Caco-2 (cell line): Measurements from ENCODE around the gene TNFRSF8. TPM values are rescaled to one million over a fixed set of nuclear protein-coding genes. Genes with fewer than 3 reads are reported as not detected.

Experiments used
- BruUV-seq: library from RNA; stranded (reverse); fragments of 400-500 nt; replicated peaks from 2 replicates; lab custom pipeline; 2021; lab: Mats Ljungman, UMichigan
- CTCF ChIA-PET: fragments of 300-600 bp; sonication (Branson Sonifier 250); formaldehyde crosslinking; loops from one replicate; lab custom pipeline; 2022; ENCODE audit warnings: antibody characterized with exemption; lab: Charles Lee
- POLR2A ChIA-PET: fragments of 300-600 bp; sonication (Branson Sonifier 250); formaldehyde crosslinking; loops from one replicate; lab custom pipeline; 2022; ENCODE audit warnings: antibody characterized with exemption; lab: Charles Lee
- DNase-seq, 2 experiments: peaks; one replicate each; pipeline versions ENCODE4 v3.0.0 to v3.0.0-alpha.2; 2020 to 2022
- H3K27me3 ChIP-seq: replicated peaks from 2 replicates; pipeline ENCODE4 v1.6.0; 2011; ENCODE audit warnings: low read length; ENCODE audit not compliant: control insufficient read depth, insufficient read depth
- H3K36me3 ChIP-seq: 2 replicates; pipeline ENCODE4 v1.5.1; 2011; ENCODE audit warnings: low read length; ENCODE audit not compliant: control insufficient read depth, insufficient read depth
- H3K4me1 ChIP-seq: fragments of 250-450 bp; sonication (Bioruptor Pico); 2 replicates; pipeline ENCODE4 v1.5.1; 2020; ENCODE audit warnings: mild to moderate bottlenecking
- H3K4me3 ChIP-seq: 2 replicates; pipeline ENCODE4 v1.5.1; 2011; ENCODE audit warnings: low read depth, mild to moderate bottlenecking, control low read depth, low read length
- H3K9me3 ChIP-seq: fragments of 250-450 bp; sonication (Bioruptor Pico); 2 replicates; pipeline ENCODE4 v1.5.1; 2020; ENCODE audit warnings: mild to moderate bottlenecking, moderate library complexity
- H3K27ac Mint-ChIP-seq: one replicate; pipeline ENCODE4 v1.8.0; 2022; ENCODE audit warnings: mixed read lengths; ENCODE audit not compliant: unreplicated experiment
- H3K27me3 Mint-ChIP-seq: one replicate; pipeline ENCODE4 v1.8.0; 2022; ENCODE audit warnings: mixed read lengths; ENCODE audit not compliant: insufficient read depth, unreplicated experiment
- H3K36me3 Mint-ChIP-seq: one replicate; pipeline ENCODE4 v1.8.0; 2022; ENCODE audit warnings: mild to moderate bottlenecking, mixed read lengths; ENCODE audit not compliant: insufficient read depth, unreplicated experiment
- H3K4me1 Mint-ChIP-seq: one replicate; pipeline ENCODE4 v1.8.0; 2022; ENCODE audit warnings: low read depth, mixed read lengths; ENCODE audit not compliant: unreplicated experiment
- H3K4me3 Mint-ChIP-seq: one replicate; pipeline ENCODE4 v1.8.0; 2022; ENCODE audit warnings: mild to moderate bottlenecking, moderate library complexity, mixed read lengths; ENCODE audit not compliant: unreplicated experiment
- H3K9me3 Mint-ChIP-seq: one replicate; pipeline ENCODE4 v1.8.0; 2022; ENCODE audit warnings: mixed read lengths; ENCODE audit not compliant: unreplicated experiment
- intact Hi-C: fragments of 100-400 bp; cut with micrococcal nuclease; formaldehyde crosslinking; loops from one replicate; pipeline ENCODE4 v1.10.0; 2022; ENCODE audit not compliant: unreplicated experiment
- total RNA-seq: library from RNA; stranded (reverse); gene quantifications from 2 replicates; pipeline ENCODE4 v1.2.3, GENCODE V29; 2022
- TF ChIP-seq, protein P1 (sequence below), 2 experiments: fragments of 200-600 bp in 1 of 2; IDR thresholded peaks; 1 replicate in 1 of 2; 2 replicates in 1 of 2; pipeline versions ENCODE4 v1.5.1 to v1.8.0; 2011 to 2022; ENCODE audit warnings: antibody characterized with exemption in 1 of 2, control low read depth in 1 of 2, inconsistent platforms in 1 of 2, low read depth in 1 of 2, low read length in 1 of 2, mild to moderate bottlenecking in 1 of 2, moderate library complexity in 1 of 2; ENCODE audit not compliant: insufficient read depth in 1 of 2, severe bottlenecking in 1 of 2, unreplicated experiment in 1 of 2

TNFRSF8 gene
- total RNA-seq, 1 experiment from 2014 or later = not detected

DNA sequence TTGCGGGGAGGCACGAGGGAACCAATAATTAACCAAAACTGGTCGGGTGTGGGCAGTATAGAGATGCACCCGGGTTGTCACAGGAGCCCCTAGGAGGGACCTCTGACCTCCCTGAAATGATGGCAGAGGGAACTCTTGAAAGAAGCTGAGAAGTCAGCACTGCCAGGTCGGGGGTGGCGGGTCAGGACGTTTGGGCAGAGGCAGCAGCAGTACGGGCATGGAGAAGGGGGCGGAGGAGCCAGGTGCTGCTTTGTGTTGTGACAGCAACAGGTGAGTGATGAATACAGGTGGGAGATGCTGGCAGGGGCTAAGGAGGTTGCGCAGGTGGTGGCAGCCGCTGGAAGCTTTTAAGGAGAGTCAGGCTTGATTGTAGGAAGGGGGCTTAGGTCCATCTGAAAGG, 115.4 kb downstream of the TNFRSF8 start:
- POLR2A ChIA-PET = no interaction called here
- H3K27ac Mint-ChIP-seq = no peak overlapping the region

DNA sequence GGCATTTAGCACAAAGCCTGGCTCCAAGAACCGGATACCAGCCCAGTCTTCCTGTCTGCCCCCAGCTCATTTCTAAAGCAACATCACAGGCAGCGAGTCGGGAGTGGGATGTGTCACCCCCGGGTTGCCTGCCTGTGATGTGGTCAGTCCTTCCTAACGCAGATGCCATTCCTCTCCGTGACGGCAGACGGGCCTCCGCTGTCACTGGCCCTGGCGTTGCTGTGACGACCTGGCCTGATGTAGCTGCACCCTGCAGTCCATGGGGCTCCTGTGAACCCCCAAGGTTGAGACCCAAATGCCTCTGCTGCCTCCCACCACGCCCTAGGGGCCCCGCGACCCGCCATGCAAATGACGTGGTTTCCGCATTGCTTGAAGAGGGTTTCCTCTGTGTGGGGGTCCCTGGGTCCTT, 116.0 kb downstream of the TNFRSF8 start:
- intact Hi-C loops = no loop called here
- no TSS peak for BruUV-seq
- H3K4me1 ChIP-seq = no peaks in the 10 kb centered on the region
- no peak overlapping the region for H3K27ac Mint-ChIP-seq
- H3K9me3 Mint-ChIP-seq = no peaks in the 10 kb centered on the region
- ChIA-PET CTCF (no interaction called here), POLR2A (no interaction called here)
- no peak for DNase-seq
- peaks cover 7% of the 10 kb centered on the region for H3K4me1 Mint-ChIP-seq
- H3K27me3 ChIP-seq = no peaks in the 10 kb centered on the region
- TF ChIP-seq, protein P1, sequence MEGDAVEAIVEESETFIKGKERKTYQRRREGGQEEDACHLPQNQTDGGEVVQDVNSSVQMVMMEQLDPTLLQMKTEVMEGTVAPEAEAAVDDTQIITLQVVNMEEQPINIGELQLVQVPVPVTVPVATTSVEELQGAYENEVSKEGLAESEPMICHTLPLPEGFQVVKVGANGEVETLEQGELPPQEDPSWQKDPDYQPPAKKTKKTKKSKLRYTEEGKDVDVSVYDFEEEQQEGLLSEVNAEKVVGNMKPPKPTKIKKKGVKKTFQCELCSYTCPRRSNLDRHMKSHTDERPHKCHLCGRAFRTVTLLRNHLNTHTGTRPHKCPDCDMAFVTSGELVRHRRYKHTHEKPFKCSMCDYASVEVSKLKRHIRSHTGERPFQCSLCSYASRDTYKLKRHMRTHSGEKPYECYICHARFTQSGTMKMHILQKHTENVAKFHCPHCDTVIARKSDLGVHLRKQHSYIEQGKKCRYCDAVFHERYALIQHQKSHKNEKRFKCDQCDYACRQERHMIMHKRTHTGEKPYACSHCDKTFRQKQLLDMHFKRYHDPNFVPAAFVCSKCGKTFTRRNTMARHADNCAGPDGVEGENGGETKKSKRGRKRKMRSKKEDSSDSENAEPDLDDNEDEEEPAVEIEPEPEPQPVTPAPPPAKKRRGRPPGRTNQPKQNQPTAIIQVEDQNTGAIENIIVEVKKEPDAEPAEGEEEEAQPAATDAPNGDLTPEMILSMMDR (IDR thresholded peaks at IDR 0.05; ENCODE audit: insufficient read depth in 1 of 2, low read depth in 1 of 2, low read length in 1 of 2, severe bottlenecking in 1 of 2, unreplicated experiment in 1 of 2) = no peak
- H3K36me3 ChIP-seq = no peaks in the 10 kb centered on the region
- H3K27me3 Mint-ChIP-seq = no peaks in the 10 kb centered on the region
- H3K4me3 Mint-ChIP-seq = no peak overlapping the region
- H3K9me3 ChIP-seq = no peaks in the 10 kb centered on the region
- no peaks in the 10 kb centered on the region for H3K36me3 Mint-ChIP-seq
- H3K4me3 ChIP-seq = no peak overlapping the region

More for the DNA sequence above, 115.4 kb downstream of the TNFRSF8 start:
- no peaks in the 10 kb centered on the region for H3K27me3 Mint-ChIP-seq
- no peaks in the 10 kb centered on the region for H3K36me3 ChIP-seq
- H3K36me3 Mint-ChIP-seq = no peaks in the 10 kb centered on the region
- no peaks in the 10 kb centered on the region for H3K9me3 Mint-ChIP-seq
- intact Hi-C loops = no loop called here
- no peaks in the 10 kb centered on the region for H3K9me3 ChIP-seq
- no peak overlapping the region for H3K4me3 Mint-ChIP-seq
- no peak for DNase-seq
- BruUV-seq = no TSS peak
- TF ChIP-seq, protein P1 (IDR thresholded peaks at IDR 0.05; ENCODE audit: insufficient read depth in 1 of 2, low read depth in 1 of 2, low read length in 1 of 2, severe bottlenecking in 1 of 2, unreplicated experiment in 1 of 2) = no peak
- no peak overlapping the region for H3K4me3 ChIP-seq
- H3K27me3 ChIP-seq = no peaks in the 10 kb centered on the region
- H3K4me1 Mint-ChIP-seq = peaks cover 2% of the 10 kb centered on the region
- CTCF ChIA-PET = no interaction called here
- H3K4me1 ChIP-seq = no peaks in the 10 kb centered on the region

DNA sequence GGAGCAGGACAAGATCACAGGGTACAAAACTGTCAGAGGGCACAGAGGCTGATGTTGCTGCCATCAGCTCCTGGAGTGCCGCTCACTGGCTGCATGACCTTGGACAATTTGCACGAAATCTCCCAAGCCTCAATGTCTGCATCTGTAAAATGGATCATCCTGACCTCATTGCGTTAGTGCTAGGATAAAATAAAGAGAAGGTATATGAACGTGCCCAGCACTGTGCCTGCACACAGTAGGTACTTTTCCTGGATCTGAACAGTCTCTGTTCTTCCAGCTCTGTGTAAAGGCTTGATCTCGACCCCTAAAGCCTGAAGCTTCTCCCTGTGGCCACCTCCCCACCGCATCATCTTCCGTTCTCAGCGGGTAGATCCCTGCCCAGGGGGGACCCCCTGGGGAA, 116.6 kb downstream of the TNFRSF8 start:
- Mint-ChIP-seq H3K9me3 (no peaks in the 10 kb centered on the region), H3K27me3 (no peaks in the 10 kb centered on the region), H3K27ac (no peak overlapping the region), H3K36me3 (no peaks in the 10 kb centered on the region), H3K4me3 (no peak overlapping the region), H3K4me1 (peaks cover 7% of the 10 kb centered on the region)
- DNase-seq = no peak
- intact Hi-C loops = no loop called here
- POLR2A ChIA-PET = no interaction called here
- no peaks in the 10 kb centered on the region for H3K27me3 ChIP-seq
- no peaks in the 10 kb centered on the region for H3K4me1 ChIP-seq
- TF ChIP-seq, protein P1 (IDR thresholded peaks at IDR 0.05; ENCODE audit: insufficient read depth in 1 of 2, low read depth in 1 of 2, low read length in 1 of 2, severe bottlenecking in 1 of 2, unreplicated experiment in 1 of 2) = no peak
- CTCF ChIA-PET = no interaction called here
- H3K9me3 ChIP-seq = no peaks in the 10 kb centered on the region
- no peaks in the 10 kb centered on the region for H3K36me3 ChIP-seq
- no peak overlapping the region for H3K4me3 ChIP-seq
- no TSS peak for BruUV-seq
